Measurements from ENCODE around the gene FMO5. TPM values are rescaled to one million over a fixed set of nuclear protein-coding genes. Genes with fewer than 3 reads are reported as not detected.

FMO5 gene
- total and polyA plus RNA-seq, 10 of the 15 experiments (the other 5 are each of a cell fraction or from before 2014, with no cell fraction given) = 0.05 to 0.58 (median 0.19) TPM

- no peak for TF ChIP-seq BCLAF1 (IDR thresholded peaks at IDR 0.05)
- TF ChIP-seq EGR1 (IDR thresholded peaks at IDR 0.05; ENCODE audit: borderline replicate concordance in 1 of 2, low read depth in 2 of 2, low read length in 2 of 2) = no peak
- TF ChIP-seq SREBF1 (IDR thresholded peaks at IDR 0.05; ENCODE audit: low read length) = no peak
- TF ChIP-seq SIN3A (IDR thresholded peaks at IDR 0.05; ENCODE audit: low read depth, low read length) = peak; percentile 35; the same call in 1 of the 2 replicates
- TF ChIP-seq E2F4 (IDR thresholded peaks at IDR 0.05; ENCODE audit: low read depth, low read length) = no peak
- TF ChIP-seq CBX5 (IDR thresholded peaks at IDR 0.05; ENCODE audit: low read depth) = no peak
- no peak for TF ChIP-seq SKIL (IDR thresholded peaks at IDR 0.05; ENCODE audit: low read depth, poor library complexity, severe bottlenecking)
- TF ChIP-seq PKNOX1 (IDR thresholded peaks at IDR 0.05) = 0 out of 2 replicates have a peak, but pooled peaks have one; percentile 2
- no peak for TF ChIP-seq MXI1 (IDR thresholded peaks at IDR 0.05; ENCODE audit: low read depth, low read length)
- TF ChIP-seq RBBP5 (conservative IDR thresholded peaks at IDR 0.05) = no peak; the same call in 1 of the 2 replicates
- no peak for TF ChIP-seq POLR2AphosphoS2 (IDR thresholded peaks at IDR 0.05; ENCODE audit: low read depth, low read length)
- TF ChIP-seq CBFB (IDR thresholded peaks at IDR 0.05; ENCODE audit: low read depth) = no peak
- no peak for TF ChIP-seq ZBED1 (IDR thresholded peaks at IDR 0.05; ENCODE audit: borderline replicate concordance)
- TF ChIP-seq BACH1 (IDR thresholded peaks at IDR 0.05; ENCODE audit: borderline replicate concordance) = no peak
- no peak for TF ChIP-seq GATAD2B (conservative IDR thresholded peaks at IDR 0.05; ENCODE audit: low read depth)
- TF ChIP-seq E4F1 (IDR thresholded peaks at IDR 0.05; ENCODE audit: borderline replicate concordance, partially characterized antibody) = no peak
- no peak for TF ChIP-seq TCF3 (IDR thresholded peaks at IDR 0.05; ENCODE audit: borderline replicate concordance, insufficient read depth, low read depth, low read length)
- TF ChIP-seq SIX5 (IDR thresholded peaks at IDR 0.05; ENCODE audit: low read depth, low read length, severe bottlenecking) = no peak
Measured at GRCh38 chr1:147171399-147172167, 53.6 kb downstream of the FMO5 start (continued).

Measured in GM12878 (cell line).